Naive thymus-derived CD4-positive, alpha-beta T cell (primary cell): ENCODE measurements around the gene DHRS7B. TPM values are rescaled to one million over a fixed set of nuclear protein-coding genes. Genes with fewer than 3 reads are reported as not detected.

Source experiments
- ATAC-seq: fragments of 150-1000 bp; cut with Tn5 transposase; 2 replicates; pipeline ENCODE4 v1.10.0; 2021; ENCODE audit warnings: mild to moderate bottlenecking, moderate library complexity
- CTCF ChIA-PET: fragments of 350-600 bp; sonication (Branson Sonifier 250); formaldehyde crosslinking; loops from one replicate; lab custom pipeline; 2021; ENCODE audit warnings: antibody characterized with exemption; lab: Charles Lee
- POLR2A ChIA-PET: fragments of 350-600 bp; sonication (Branson Sonifier 250); formaldehyde crosslinking; loops from one replicate; lab custom pipeline; 2021; ENCODE audit warnings: antibody characterized with exemption, inconsistent platforms; lab: Charles Lee
- DNase-seq, 9 donors: peaks; one replicate each; pipeline versions ENCODE4 v3.0.0 to v3.0.0-alpha.2; 2020 to 2022; ENCODE audit warnings: mixed read lengths in 1 of 9
- H3K27ac ChIP-seq: one replicate; pipeline ENCODE4 v1.7.0; 2013; ENCODE audit warnings: mild to moderate bottlenecking, low read depth, low read length, moderate library complexity
- H3K27me3 ChIP-seq, 2 donors: one replicate each; pipeline ENCODE4 v1.7.0; 2013; ENCODE audit warnings: low read length in 2 of 2, mild to moderate bottlenecking in 2 of 2, moderate library complexity in 2 of 2; ENCODE audit not compliant: control insufficient read depth in 2 of 2, insufficient read depth in 2 of 2
- H3K36me3 ChIP-seq, 3 experiments: 1 replicate in 2 of 3; 2 replicates in 1 of 3; pipeline ENCODE4 v1.7.0; 2013; ENCODE audit warnings: low read length in 3 of 3, mild to moderate bottlenecking in 3 of 3, moderate library complexity in 1 of 3; ENCODE audit not compliant: insufficient read depth in 3 of 3, control insufficient read depth in 2 of 3
- H3K4me1 ChIP-seq, 2 donors: one replicate each; pipeline ENCODE4 v1.7.0; 2013; ENCODE audit warnings: low read length in 2 of 2, mild to moderate bottlenecking in 2 of 2, moderate library complexity in 1 of 2; ENCODE audit not compliant: control insufficient read depth in 2 of 2, insufficient read depth in 2 of 2
- H3K4me3 ChIP-seq: 2 replicates; pipeline ENCODE4 v1.7.0; 2013; ENCODE audit warnings: mild to moderate bottlenecking, low read length
- H3K9me3 ChIP-seq, 3 experiments: 1 replicate in 2 of 3; 2 replicates in 1 of 3; pipeline ENCODE4 v1.7.0; 2013; ENCODE audit warnings: low read length in 3 of 3; ENCODE audit not compliant: control insufficient read depth in 2 of 3
- H3K27ac Mint-ChIP-seq, 9 donors: one replicate each; pipeline ENCODE4 v1.8.0; 2020 to 2022; ENCODE audit warnings: mixed read lengths in 9 of 9, mild to moderate bottlenecking in 8 of 9, moderate library complexity in 5 of 9, inconsistent platforms in 2 of 9
- H3K27me3 Mint-ChIP-seq, 5 donors: one replicate each; pipeline ENCODE4 v1.8.0; 2021 to 2022; ENCODE audit warnings: mixed read lengths in 5 of 5, mild to moderate bottlenecking in 1 of 5
- H3K36me3 Mint-ChIP-seq, 5 donors: one replicate each; pipeline ENCODE4 v1.8.0; 2020 to 2022; ENCODE audit warnings: mixed read lengths in 5 of 5, mild to moderate bottlenecking in 3 of 5, inconsistent platforms in 1 of 5
- H3K4me1 Mint-ChIP-seq, 7 donors: one replicate each; pipeline ENCODE4 v1.8.0; 2020 to 2022; ENCODE audit warnings: mixed read lengths in 7 of 7, mild to moderate bottlenecking in 3 of 7, inconsistent platforms in 1 of 7
- H3K4me3 Mint-ChIP-seq, 10 donors: one replicate each; pipeline ENCODE4 v1.8.0; 2020 to 2022; ENCODE audit warnings: mild to moderate bottlenecking in 10 of 10, mixed read lengths in 10 of 10, moderate library complexity in 6 of 10, inconsistent platforms in 2 of 10
- H3K9me3 Mint-ChIP-seq, 11 donors: one replicate each; pipeline ENCODE4 v1.8.0; 2020 to 2022; ENCODE audit warnings: mixed read lengths in 11 of 11, mild to moderate bottlenecking in 4 of 11, inconsistent platforms in 1 of 11, moderate library complexity in 1 of 11
- intact Hi-C, 2 donors: fragments of 100-400 bp; cut with micrococcal nuclease; formaldehyde crosslinking; loops; one replicate each; pipeline ENCODE4 v1.15.1; 2023
- polyA plus RNA-seq, 2 donors: library from polyadenylated mRNA; unstranded; fragments of 300-500 nt; fragmentation: Illumina TruSeq; gene quantifications; one replicate each; pipeline ENCODE4 v1.2.3, GENCODE V29; 2021
- total RNA-seq, 6 experiments: library from RNA in 5 of 6; stranded (reverse) in 5 of 6; gene quantifications; 1 replicate in 5 of 6; 2 replicates in 1 of 6; pipeline ENCODE4 v1.2.3 and lab custom pipeline; 2021 to 2026

The DHRS7B gene
- total and polyA plus RNA-seq, 7 experiments from 2014 or later: 5.9 to 15.1 (median 10.0) TPM

DNA sequence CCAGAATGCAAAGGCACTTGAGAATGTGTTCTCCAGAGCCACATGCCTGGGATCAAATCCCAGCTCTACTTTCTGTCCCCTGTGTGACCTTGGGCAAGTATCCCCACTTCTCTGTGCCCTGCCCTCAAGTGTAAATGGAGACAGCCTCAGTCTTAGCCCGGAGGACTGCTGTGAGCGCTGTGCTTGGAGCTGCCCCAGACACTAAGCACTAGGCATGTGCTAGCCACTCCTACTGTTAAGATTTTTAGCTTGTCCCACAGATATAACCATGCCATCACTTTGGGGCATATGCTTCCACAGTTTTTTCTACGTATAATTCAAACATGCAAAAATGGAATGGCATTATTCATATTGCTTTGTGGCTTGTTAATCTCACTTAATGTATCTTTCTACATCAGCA is 57.8 kb downstream of the DHRS7B start:
- Mint-ChIP-seq H3K27me3 (no peaks in the 10 kb centered on the region), H3K4me1 (peaks cover 0 to 11% (median 2%) of the 10 kb centered on the region in 7 donors), H3K27ac (peak overlapping the region in 1 of 9 donors; percentile 21), H3K9me3 (peaks cover 0 to 1% (median 0%) of the 10 kb centered on the region in 11 donors), H3K36me3 (peaks cover 4 to 47% (median 10%) of the 10 kb centered on the region in 5 donors), H3K4me3 (no peak overlapping the region)
- ATAC-seq: no peak
- H3K36me3 ChIP-seq: peaks cover 9 to 43% (median 16%) of the 10 kb centered on the region in 3 experiments
- CTCF ChIA-PET: interaction anchor here (0.6 to 1.3 kb wide), 3 partner anchors 31 to 91 kb away, joined by 3 to 4 read pairs (median 4); no protein-coding TSS in a partner anchor
- no peaks in the 10 kb centered on the region for H3K4me1 ChIP-seq
- H3K4me3 ChIP-seq: no peak overlapping the region
- no peaks in the 10 kb centered on the region for H3K27me3 ChIP-seq
- POLR2A ChIA-PET: no interaction called here
- H3K9me3 ChIP-seq: no peaks in the 10 kb centered on the region
- DNase-seq: no peak
- no peak overlapping the region for H3K27ac ChIP-seq
- intact Hi-C loops: no loop called here

DNA sequence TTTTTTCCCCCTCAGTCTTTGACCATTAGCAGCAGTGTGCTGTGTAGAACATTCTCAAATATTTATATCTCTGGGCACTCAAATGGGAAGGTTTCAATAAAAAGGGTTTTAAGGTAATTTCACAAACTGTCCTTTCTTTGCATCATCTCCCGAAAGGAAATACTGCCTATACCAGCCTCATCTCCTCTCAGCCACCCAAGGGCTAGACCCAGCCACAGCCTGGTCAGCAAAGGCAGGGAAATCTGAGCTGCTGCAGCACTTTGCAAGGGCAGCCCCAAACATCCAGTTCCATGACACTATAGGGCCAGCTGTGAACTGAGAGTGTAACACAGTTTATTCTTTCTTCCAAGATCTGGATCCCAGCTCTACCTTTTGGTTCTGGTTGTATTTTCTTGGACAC is 58.3 kb downstream of the DHRS7B start:
- ATAC-seq: no peak
- Mint-ChIP-seq H3K4me1 (peaks cover 0 to 11% (median 2%) of the 10 kb centered on the region in 7 donors), H3K27me3 (no peaks in the 10 kb centered on the region), H3K36me3 (peaks cover 4 to 47% (median 11%) of the 10 kb centered on the region in 5 donors), H3K27ac (peak overlapping the region in 2 of 9 donors; percentile 14 to 21), H3K9me3 (peaks cover 0 to 1% (median 0%) of the 10 kb centered on the region in 11 donors), H3K4me3 (no peak overlapping the region)
- no peaks in the 10 kb centered on the region for H3K4me1 ChIP-seq
- CTCF ChIA-PET: no interaction called here
- H3K9me3 ChIP-seq: no peaks in the 10 kb centered on the region
- no peaks in the 10 kb centered on the region for H3K27me3 ChIP-seq
- DNase-seq: no peak
- H3K4me3 ChIP-seq: no peak overlapping the region
- POLR2A ChIA-PET: no interaction called here
- no peak overlapping the region for H3K27ac ChIP-seq
- peaks cover 9 to 46% (median 16%) of the 10 kb centered on the region in 3 experiments for H3K36me3 ChIP-seq
- intact Hi-C loops: no loop called here

DNA sequence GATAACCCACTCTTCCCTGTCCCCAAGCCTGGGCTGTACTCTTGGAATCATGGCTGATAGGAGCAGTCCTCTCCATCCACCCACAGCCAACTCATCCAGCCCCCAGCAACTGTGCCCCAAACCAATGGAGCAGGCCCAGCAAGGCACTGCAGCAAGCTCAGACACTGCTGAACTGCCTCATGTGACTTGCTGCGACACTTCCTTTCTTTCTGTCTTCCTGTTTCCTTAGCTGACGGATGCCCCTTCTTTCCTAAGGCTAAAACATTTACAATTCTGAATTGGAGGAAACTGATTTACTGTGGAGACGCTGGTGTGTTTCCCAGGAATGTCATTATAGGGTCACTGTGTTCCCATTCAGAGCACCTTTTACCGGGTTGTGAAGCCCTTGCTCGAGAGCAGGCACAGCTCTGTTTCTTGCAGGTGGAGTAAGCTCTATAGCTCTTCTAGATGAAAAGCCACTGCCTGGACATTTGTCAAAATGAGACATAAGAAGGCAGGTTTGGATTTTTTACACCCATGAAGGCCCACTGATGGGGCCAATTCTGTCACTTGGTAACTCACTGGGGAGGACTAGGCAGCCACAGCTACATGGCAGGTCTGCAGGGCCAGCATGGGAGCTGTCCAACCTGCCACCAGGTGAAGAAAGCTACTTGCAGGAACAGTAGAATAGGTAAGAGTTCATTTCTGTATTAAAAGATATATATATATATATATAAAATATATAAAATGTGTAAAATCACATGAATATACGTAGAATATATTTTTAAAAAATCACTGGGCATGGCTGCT is 59.8 kb downstream of the DHRS7B start:
- CTCF ChIA-PET: no interaction called here
- H3K27ac ChIP-seq: no peak overlapping the region
- peak; percentile 46 for ATAC-seq
- H3K4me1 Mint-ChIP-seq: peaks cover 0 to 11% (median 2%) of the 10 kb centered on the region in 7 donors
- peaks cover 0 to 1% (median 0%) of the 10 kb centered on the region in 11 donors for H3K9me3 Mint-ChIP-seq
- H3K27ac Mint-ChIP-seq: peak overlapping the region in 3 of 9 donors; percentile 49 to 80 (median 70)
- H3K36me3 ChIP-seq: peaks cover 9 to 46% (median 16%) of the 10 kb centered on the region in 3 experiments
- H3K4me3 Mint-ChIP-seq: no peak overlapping the region
- intact Hi-C loops: no loop called here
- H3K36me3 Mint-ChIP-seq: peaks cover 4 to 50% (median 17%) of the 10 kb centered on the region in 5 donors
- H3K4me3 ChIP-seq: no peak overlapping the region
- no peaks in the 10 kb centered on the region for H3K4me1 ChIP-seq
- POLR2A ChIA-PET: no interaction called here
- H3K9me3 ChIP-seq: no peaks in the 10 kb centered on the region
- no peaks in the 10 kb centered on the region for H3K27me3 Mint-ChIP-seq
- no peak for DNase-seq
- no peaks in the 10 kb centered on the region for H3K27me3 ChIP-seq

DNA sequence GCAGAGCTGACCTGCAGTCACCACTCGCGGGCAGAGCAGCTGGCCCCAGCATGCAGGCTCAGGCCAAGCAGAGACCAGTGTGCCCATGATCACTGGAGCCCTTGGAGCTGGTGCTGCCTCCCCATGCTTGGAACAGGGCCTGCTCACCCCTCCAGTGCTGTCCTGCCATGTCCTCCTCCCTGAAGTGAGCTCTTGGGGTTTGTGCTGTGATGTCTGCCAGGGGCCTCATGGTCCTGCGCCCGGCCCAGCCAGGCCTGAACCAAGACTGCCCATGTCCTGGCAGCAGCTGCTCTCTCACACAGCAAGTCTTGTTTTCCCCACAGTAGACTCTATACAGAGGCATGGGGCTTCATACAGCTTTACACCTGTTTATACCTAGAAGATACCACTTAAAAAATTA is 62.6 kb downstream of the DHRS7B start:
- ATAC-seq (no peak), DNase-seq (no peak)
- Mint-ChIP-seq H3K4me3 (no peak overlapping the region), H3K27me3 (no peaks in the 10 kb centered on the region), H3K36me3 (peaks cover 4 to 39% (median 19%) of the 10 kb centered on the region in 5 donors), H3K27ac (peak overlapping the region in 1 of 9 donors; percentile 51), H3K9me3 (no peaks in the 10 kb centered on the region), H3K4me1 (peaks cover 0 to 4% (median 0%) of the 10 kb centered on the region in 7 donors)
- no peaks in the 10 kb centered on the region for H3K27me3 ChIP-seq
- H3K9me3 ChIP-seq: no peaks in the 10 kb centered on the region
- no peak overlapping the region for H3K4me3 ChIP-seq
- H3K36me3 ChIP-seq: peaks cover 9 to 34% (median 14%) of the 10 kb centered on the region in 3 experiments
- no peak overlapping the region for H3K27ac ChIP-seq
- H3K4me1 ChIP-seq: no peaks in the 10 kb centered on the region
- intact Hi-C loops: no loop called here
- POLR2A ChIA-PET: no interaction called here
- CTCF ChIA-PET: no interaction called here

GRCh38 chr17:21190078-21190477 is 63.3 kb downstream of the DHRS7B start:
- Mint-ChIP-seq H3K27ac (peak overlapping the region in 1 of 9 donors; percentile 54), H3K4me3 (no peak overlapping the region), H3K4me1 (peaks cover 0 to 10% (median 0%) of the 10 kb centered on the region in 7 donors), H3K36me3 (peaks cover 1 to 32% (median 16%) of the 10 kb centered on the region in 5 donors), H3K9me3 (no peaks in the 10 kb centered on the region), H3K27me3 (no peaks in the 10 kb centered on the region)
- Histone ChIP-seq H3K27ac (no peak overlapping the region), H3K9me3 (no peaks in the 10 kb centered on the region), H3K36me3 (peaks cover 2 to 27% (median 10%) of the 10 kb centered on the region in 3 experiments), H3K27me3 (no peaks in the 10 kb centered on the region), H3K4me1 (no peaks in the 10 kb centered on the region), H3K4me3 (no peak overlapping the region)
- CTCF ChIA-PET: interaction anchor here (0.6 kb wide), 1 partner anchor 133 kb away, joined by 5 read pairs; no protein-coding TSS in a partner anchor
- ATAC-seq: no peak
- DNase-seq: no peak
- POLR2A ChIA-PET: interaction anchor here (0.5 kb wide), 1 partner anchor 23 kb away, joined by 3 read pairs; no protein-coding TSS in a partner anchor
- intact Hi-C loops: no loop called here

DNA sequence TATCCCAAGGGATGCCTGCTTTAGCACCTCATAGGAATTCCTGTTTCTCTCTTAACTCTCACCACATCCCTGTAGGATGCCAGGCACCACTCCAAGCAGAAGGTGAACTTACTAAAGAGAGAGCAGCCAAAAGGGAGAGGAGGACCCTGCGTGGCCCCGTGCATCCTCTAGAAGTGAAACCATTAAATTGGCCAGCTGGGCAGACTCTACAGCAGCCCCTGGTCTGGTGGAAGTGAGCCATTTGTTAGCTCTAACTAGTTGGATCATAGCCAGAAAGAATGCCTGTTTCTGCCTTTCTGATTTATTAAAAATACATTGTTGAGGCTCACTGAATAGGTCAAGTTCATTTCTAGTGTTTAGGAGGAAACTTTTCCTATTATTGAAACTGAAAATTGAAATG is 64.9 kb downstream of the DHRS7B start:
- Mint-ChIP-seq H3K4me1 (peaks cover 0 to 6% (median 0%) of the 10 kb centered on the region in 7 donors), H3K27me3 (no peaks in the 10 kb centered on the region), H3K9me3 (no peaks in the 10 kb centered on the region), H3K4me3 (no peak overlapping the region), H3K27ac (peak overlapping the region in 2 of 9 donors; percentile 2 to 53), H3K36me3 (peaks cover 0 to 27% (median 11%) of the 10 kb centered on the region in 5 donors)
- CTCF ChIA-PET: no interaction called here
- H3K4me3 ChIP-seq: no peak overlapping the region
- H3K27me3 ChIP-seq: no peaks in the 10 kb centered on the region
- no peaks in the 10 kb centered on the region for H3K4me1 ChIP-seq
- no peak overlapping the region for H3K27ac ChIP-seq
- no peak for ATAC-seq
- H3K36me3 ChIP-seq: peaks cover 0 to 26% (median 0%) of the 10 kb centered on the region in 3 experiments
- no peaks in the 10 kb centered on the region for H3K9me3 ChIP-seq
- DNase-seq: no peak
- POLR2A ChIA-PET: interaction anchor here (1.5 kb wide), 1 partner anchor 21 kb away, joined by 4 read pairs; no protein-coding TSS in a partner anchor
- intact Hi-C loops: no loop called here
